HFF-Myc (cell line): ENCODE results near the gene STXBP6.
A peak's percentile ranks its signal among the peaks of the same experiment; 100 is the strongest.

Source experiments
- DNase-seq: peaks from one replicate; pipeline ENCODE4 v3.0.0-alpha.2; 2011; ENCODE audit warnings: low read depth; ENCODE audit errors: extremely low read depth
- H3K4me3 ChIP-seq: replicated peaks from 2 replicates; pipeline ENCODE4 v1.5.1; 2011; ENCODE audit warnings: low read depth, mild to moderate bottlenecking, control low read depth, low read length
- CTCF ChIP-seq: IDR thresholded peaks from 2 replicates; pipeline ENCODE4 v1.5.1; 2012; ENCODE audit warnings: mild to moderate bottlenecking, low read depth, low read length, control low read depth; ENCODE audit errors: missing control alignments

The STXBP6 gene

GRCh38 chr14:25052921-25053320, 3.0 kb upstream of the STXBP6 start:
- DNase-seq = no peak
- no peak for TF ChIP-seq CTCF
- H3K4me3 ChIP-seq = no peak overlapping the region

- no peak for TF ChIP-seq CTCF
- DNase-seq = no peak
- H3K4me3 ChIP-seq = no peak overlapping the region
Measured at GRCh38 chr14:25052385-25052784, 2.4 kb upstream of the STXBP6 start.

DNA sequence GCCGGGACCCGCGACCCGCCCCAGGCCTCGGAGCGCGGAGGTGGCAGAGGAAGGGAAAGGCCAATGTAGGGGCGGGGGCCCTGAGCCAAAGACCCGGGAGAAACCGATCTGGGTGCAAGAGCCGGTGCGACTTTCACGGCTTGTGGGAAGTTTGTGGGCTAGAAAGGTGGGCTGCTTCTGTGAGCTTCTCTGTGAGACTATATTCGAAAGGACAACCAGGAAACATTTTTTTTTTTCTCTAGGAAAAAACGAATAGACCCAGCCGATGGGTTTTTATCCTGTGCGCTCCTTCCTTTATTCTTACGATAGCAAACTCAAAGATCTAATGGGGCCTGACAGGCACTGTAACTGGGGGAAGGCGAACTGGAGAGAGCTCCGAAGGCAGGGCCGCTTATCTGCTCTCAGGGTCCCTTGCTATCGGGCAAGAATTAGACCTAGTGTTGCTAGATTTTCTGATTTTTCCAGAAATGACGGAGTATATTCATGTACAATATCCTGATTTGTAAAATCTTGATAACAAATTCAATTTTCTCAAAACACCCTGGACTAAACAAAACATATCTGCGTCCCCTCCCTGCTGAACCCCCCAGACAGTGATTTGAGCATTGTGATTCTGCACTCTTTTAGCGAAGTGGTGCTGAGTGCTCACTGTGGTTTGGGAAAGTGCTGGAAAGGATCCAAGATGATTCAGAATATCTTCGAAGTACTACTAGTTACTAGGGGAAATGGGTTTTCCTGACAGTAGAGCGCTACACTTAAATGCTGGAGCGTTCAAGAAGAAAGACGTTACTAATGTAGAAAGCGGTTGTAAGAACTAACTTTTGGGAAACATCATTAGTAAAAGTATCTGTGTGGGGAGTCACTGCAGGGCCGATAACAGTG, 563 bp upstream of the STXBP6 start:
- no peak for TF ChIP-seq CTCF
- peak overlapping the region; percentile 71 for H3K4me3 ChIP-seq
- peak; percentile 69 for DNase-seq

DNA sequence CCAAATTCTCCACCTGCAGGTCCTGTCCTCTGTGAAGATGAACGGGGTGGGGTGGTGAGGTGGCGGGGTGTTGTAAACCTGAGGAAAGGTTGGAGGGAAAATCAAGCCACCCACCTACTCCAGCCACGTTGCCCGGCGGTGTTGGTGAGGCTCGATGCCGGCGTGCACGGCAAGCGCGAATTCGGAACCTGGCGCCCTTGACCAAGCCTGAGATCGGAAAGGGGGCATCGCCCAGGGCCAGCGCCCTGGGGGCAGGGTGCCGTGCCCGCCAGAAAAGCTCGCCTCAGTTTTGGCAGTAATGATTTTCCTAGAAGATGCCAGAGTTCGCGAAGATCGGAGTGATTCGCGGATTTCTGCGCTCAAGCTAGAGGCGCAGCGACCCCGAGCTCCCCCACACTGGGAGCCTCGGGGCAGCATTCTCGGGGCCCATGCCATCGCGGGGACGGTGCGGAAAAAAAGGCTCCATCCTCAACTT, 817 bp downstream of the STXBP6 start:
- no peak for DNase-seq
- H3K4me3 ChIP-seq = peak overlapping the region; percentile 71
- no peak for TF ChIP-seq CTCF

GRCh38 chr14:25048170-25049016, 1.6 kb downstream of the STXBP6 start:
- TF ChIP-seq CTCF = no peak
- DNase-seq = no peak
- peak overlapping the region; percentile 71 for H3K4me3 ChIP-seq

DNA sequence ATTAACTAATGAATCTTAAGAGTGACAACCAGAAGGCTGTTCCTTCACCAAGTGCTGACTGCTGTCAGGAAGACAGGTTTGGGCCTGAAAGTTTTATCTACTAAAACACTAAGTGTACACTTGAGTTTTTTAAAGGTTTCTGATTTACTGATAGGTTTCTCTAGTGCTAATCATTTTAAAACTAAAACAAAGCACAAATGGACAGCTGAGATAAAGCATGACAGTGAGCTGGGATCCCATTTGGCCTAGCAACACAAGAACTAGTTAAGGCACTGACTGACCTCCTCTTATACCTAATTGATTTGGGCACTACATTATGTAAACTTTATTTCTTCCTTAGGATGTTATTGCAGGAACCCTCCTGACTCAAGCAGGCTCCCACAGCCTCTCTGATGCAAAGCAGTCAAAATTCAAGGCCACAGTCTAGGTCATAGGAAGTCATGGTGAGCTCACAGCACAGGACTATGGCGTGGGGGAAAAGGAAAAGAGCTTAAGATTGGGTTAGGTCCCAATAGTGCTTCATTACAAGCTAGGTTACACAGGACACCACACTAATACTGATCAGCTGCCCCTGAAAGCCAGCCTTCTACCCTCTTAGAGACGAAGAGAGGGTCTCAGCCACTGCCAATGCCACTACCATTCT, 3.5 kb downstream of the STXBP6 start:
- H3K4me3 ChIP-seq = no peak overlapping the region
- DNase-seq = no peak
- no peak for TF ChIP-seq CTCF
